Mucosa of descending colon (tissue), 3 donors: Measurements from ENCODE around the gene PIM3. TPM values are rescaled to one million over a fixed set of nuclear protein-coding genes. Genes with fewer than 3 reads are reported as not detected.
A peak's percentile ranks its signal among the peaks of the same experiment; 100 is the strongest.

ENCODE experiments used
- ATAC-seq: fragments of 200-7000 bp; cut with Tn5 transposase; one replicate; pipeline ENCODE4 v1.9.1; 2020; ENCODE audit warnings: mild to moderate bottlenecking, moderate library complexity
- DNase-seq, 3 donors: peaks; one replicate each; pipeline ENCODE4 v3.0.0-alpha.2; 2020
- H3K36me3 ChIP-seq: fragments of 200-600 bp; one replicate; pipeline ENCODE4 v1.8.0; 2021; ENCODE audit warnings: low read depth, mild to moderate bottlenecking
- H3K4me1 ChIP-seq: fragments of 200-600 bp; one replicate; pipeline ENCODE4 v1.8.0; 2021; ENCODE audit warnings: low read depth, mild to moderate bottlenecking
- H3K4me3 ChIP-seq: fragments of 200-600 bp; one replicate; pipeline ENCODE4 v1.8.0; 2021; ENCODE audit warnings: mild to moderate bottlenecking
- H3K9me3 ChIP-seq: fragments of 200-600 bp; one replicate; pipeline ENCODE4 v1.8.0; 2021; ENCODE audit warnings: mild to moderate bottlenecking
- CTCF ChIP-seq: fragments of 200-600 bp; IDR thresholded peaks from one replicate; pipeline ENCODE4 v1.8.0; 2022; ENCODE audit warnings: antibody characterized with exemption, mild to moderate bottlenecking
- intact Hi-C, 2 donors: fragments of 100-400 bp; cut with DNase I in 1 of 2; cut with micrococcal nuclease in 1 of 2; formaldehyde crosslinking; loops; one replicate each; pipeline versions ENCODE4 v1.11.0 to v1.11.1; 2022; cut with DNase I, micrococcal nuclease
- total RNA-seq, 3 donors: library from RNA; stranded (reverse); fragmentation: NEBNext Ultra II Directional in 2 of 3; extraction: Animal tissue kit (Norgen Biotek cat#: 25700) in 2 of 3; gene quantifications; one replicate each; pipeline versions ENCODE4 v1.2.1 to v1.2.4, GENCODE V29; 2021 to 2023
- donor health status: DM: no; HTN: no; CAD: no; lungs with moderate emphysema.
- donor health status: DM: no; HTN: no; CAD: no.
- donor health status: DM: no; HTN: yes; CAD: no.

PIM3 gene
- total RNA-seq, 3 donors from 2014 or later = 56.4 to 106 (median 58.7) TPM

- TF ChIP-seq CTCF = no peak
- intact Hi-C loops = no loop called here
- H3K4me1 ChIP-seq = peaks cover 18% of the 10 kb centered on the region
Observed at GRCh38 chr22:49997932-49998717, 37.6 kb downstream of the PIM3 start.

GRCh38 chr22:49998718-49999062 lies 38.1 kb downstream of the PIM3 start:
- TF ChIP-seq CTCF = no peak
- Histone ChIP-seq H3K4me3 (no peak overlapping the region), H3K4me1 (peaks cover 13% of the 10 kb centered on the region), H3K36me3 (no peaks in the 10 kb centered on the region), H3K9me3 (no peaks in the 10 kb centered on the region)
- DNase-seq (no peak), ATAC-seq (no peak)
- intact Hi-C loops = no loop called here

More at GRCh38 chr22:49997932-49998717, 37.6 kb downstream of the PIM3 start:
- Histone ChIP-seq H3K36me3 (no peaks in the 10 kb centered on the region), H3K9me3 (no peaks in the 10 kb centered on the region), H3K4me3 (no peak overlapping the region)
- DNase-seq = no peak
- ATAC-seq = no peak

GRCh38 chr22:49999063-49999945 lies 38.7 kb downstream of the PIM3 start:
- intact Hi-C loops = no loop called here
- ATAC-seq (peak; percentile 60), DNase-seq (peak in 2 of 3 donors; percentile 61 to 72)
- H3K36me3 ChIP-seq = no peaks in the 10 kb centered on the region
- TF ChIP-seq CTCF = no peak
- no peaks in the 10 kb centered on the region for H3K9me3 ChIP-seq
- peaks cover 13% of the 10 kb centered on the region for H3K4me1 ChIP-seq
- H3K4me3 ChIP-seq = no peak overlapping the region

DNA sequence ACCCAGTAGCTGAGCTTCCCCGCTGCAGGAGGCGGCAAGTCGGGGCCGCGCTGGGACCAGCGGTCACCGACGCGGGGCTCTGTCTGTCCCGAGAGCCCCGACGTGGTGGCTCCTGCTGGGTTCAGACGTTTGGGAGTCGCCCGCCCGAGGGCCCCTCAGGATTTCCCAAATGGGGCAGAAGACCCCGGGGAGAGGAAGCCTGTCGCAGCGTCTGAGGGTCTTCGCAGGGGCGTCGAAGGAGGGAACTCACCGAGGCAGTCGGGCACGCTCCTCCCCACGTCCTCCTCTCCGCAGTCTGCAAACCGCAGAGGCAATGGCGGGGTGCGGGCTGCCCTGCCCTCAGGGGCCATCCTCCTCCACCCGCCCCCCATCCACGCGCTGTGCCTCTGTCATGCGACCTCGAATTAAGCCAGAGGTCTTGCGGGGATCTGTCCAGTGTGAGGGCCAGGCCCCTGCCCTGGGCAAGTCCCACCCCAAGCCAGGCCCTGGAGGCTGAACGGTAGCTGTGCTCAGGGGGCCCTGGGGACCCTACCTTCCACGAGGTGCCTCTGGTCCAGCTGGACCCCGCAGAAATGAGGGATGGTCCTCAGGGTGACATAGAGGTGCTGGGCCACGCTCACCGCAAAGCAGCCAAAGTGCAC lies 39.5 kb downstream of the PIM3 start:
- Histone ChIP-seq H3K4me3 (no peak overlapping the region), H3K9me3 (no peaks in the 10 kb centered on the region), H3K4me1 (peaks cover 13% of the 10 kb centered on the region), H3K36me3 (no peaks in the 10 kb centered on the region)
- DNase-seq = peak in 1 of 3 donors; percentile 56
- TF ChIP-seq CTCF = no peak
- intact Hi-C loops = no loop called here
- no peak for ATAC-seq

DNA sequence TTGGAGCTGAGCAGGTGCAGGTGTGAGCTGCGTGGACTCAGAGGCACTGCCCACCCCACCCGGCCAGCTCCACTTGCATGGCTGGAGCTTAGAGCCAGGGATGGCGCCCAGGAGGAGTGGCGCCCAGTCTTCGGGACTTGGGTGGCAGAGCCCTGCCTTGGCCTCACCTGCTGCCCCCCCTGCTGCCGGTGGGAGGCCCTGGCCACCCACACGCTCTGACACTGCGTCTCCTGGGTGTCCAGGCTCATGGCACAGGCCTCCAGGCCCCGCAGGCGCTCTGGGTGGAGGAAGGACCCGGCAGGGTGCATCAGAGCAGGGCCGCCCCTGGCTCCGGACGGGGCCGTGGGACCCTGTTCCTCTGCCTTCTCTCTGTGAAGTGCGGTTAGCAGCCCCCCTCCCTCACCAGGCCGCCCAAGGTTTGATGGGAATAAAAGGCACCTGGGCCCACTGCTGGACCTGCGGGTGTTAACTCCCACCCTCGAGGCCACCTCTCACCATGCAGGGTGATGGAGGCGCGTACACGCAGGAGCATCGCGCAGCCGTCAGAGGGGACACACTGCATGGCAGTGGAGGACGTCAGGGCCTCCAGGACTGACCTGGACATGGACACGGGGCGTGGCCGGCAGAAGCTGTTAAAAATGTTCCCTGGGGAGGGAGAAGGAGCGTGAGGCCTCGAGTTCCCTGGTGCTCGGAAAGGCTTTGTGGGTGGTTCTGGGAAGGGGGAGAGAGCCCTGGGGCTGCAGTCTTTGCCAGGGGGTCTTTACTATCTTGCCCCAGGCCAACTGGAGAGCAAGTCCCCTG lies 40.2 kb downstream of the PIM3 start:
- Histone ChIP-seq H3K36me3 (no peaks in the 10 kb centered on the region), H3K9me3 (no peaks in the 10 kb centered on the region), H3K4me3 (no peak overlapping the region), H3K4me1 (peaks cover 12% of the 10 kb centered on the region)
- DNase-seq (peak in 1 of 3 donors; percentile 53), ATAC-seq (no peak)
- intact Hi-C loops = no loop called here
- TF ChIP-seq CTCF = no peak
